ENCODE measurements around the gene CIITA. TPM values are rescaled to one million over a fixed set of nuclear protein-coding genes. Genes with fewer than 3 reads are reported as not detected.

CIITA gene
- total and polyA plus RNA-seq, 10 of the 15 experiments (the other 5 are each of a cell fraction or from before 2014, with no cell fraction given): 11.5 to 145 (median 49.7) TPM

DNA sequence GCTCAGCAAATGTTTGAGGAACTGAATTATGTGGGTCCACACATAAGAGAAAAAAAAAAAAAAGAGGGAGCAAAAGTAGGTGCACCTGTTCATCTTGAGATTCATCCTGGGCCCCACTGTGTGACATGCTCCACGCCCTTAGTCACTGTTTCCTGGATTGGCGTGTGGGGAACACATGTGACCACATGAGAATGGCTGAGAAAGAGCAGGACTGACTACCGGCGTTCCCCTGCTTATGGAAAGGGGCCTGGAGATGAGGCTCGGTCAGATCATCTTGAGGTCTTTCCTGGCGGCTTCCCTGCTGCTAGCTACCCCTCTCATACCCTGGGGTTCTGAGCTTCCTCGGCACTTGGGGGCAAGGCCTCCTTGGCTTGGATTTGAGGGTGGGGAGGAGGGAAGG lies 61.3 kb downstream of the CIITA start (continued):
- TF ChIP-seq, protein P1, sequence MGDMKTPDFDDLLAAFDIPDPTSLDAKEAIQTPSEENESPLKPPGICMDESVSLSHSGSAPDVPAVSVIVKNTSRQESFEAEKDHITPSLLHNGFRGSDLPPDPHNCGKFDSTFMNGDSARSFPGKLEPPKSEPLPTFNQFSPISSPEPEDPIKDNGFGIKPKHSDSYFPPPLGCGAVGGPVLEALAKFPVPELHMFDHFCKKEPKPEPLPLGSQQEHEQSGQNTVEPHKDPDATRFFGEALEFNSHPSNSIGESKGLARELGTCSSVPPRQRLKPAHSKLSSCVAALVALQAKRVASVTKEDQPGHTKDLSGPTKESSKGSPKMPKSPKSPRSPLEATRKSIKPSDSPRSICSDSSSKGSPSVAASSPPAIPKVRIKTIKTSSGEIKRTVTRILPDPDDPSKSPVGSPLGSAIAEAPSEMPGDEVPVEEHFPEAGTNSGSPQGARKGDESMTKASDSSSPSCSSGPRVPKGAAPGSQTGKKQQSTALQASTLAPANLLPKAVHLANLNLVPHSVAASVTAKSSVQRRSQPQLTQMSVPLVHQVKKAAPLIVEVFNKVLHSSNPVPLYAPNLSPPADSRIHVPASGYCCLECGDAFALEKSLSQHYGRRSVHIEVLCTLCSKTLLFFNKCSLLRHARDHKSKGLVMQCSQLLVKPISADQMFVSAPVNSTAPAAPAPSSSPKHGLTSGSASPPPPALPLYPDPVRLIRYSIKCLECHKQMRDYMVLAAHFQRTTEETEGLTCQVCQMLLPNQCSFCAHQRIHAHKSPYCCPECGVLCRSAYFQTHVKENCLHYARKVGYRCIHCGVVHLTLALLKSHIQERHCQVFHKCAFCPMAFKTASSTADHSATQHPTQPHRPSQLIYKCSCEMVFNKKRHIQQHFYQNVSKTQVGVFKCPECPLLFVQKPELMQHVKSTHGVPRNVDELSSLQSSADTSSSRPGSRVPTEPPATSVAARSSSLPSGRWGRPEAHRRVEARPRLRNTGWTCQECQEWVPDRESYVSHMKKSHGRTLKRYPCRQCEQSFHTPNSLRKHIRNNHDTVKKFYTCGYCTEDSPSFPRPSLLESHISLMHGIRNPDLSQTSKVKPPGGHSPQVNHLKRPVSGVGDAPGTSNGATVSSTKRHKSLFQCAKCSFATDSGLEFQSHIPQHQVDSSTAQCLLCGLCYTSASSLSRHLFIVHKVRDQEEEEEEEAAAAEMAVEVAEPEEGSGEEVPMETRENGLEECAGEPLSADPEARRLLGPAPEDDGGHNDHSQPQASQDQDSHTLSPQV (IDR thresholded peaks at IDR 0.05): no peak
- TF ChIP-seq SREBF1 (IDR thresholded peaks at IDR 0.05; ENCODE audit: low read length): no peak
- no peak for TF ChIP-seq GABPA (IDR thresholded peaks at IDR 0.05; ENCODE audit: low read depth)
- TF ChIP-seq, protein P2, sequence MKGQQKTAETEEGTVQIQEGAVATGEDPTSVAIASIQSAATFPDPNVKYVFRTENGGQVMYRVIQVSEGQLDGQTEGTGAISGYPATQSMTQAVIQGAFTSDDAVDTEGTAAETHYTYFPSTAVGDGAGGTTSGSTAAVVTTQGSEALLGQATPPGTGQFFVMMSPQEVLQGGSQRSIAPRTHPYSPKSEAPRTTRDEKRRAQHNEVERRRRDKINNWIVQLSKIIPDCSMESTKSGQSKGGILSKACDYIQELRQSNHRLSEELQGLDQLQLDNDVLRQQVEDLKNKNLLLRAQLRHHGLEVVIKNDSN (IDR thresholded peaks at IDR 0.05; ENCODE audit: borderline replicate concordance, extremely low read length, insufficient read depth, low read depth, low read length): peak; percentile 42
- peak; percentile 56; the same call in 1 of the 2 replicates for TF ChIP-seq POLR2A (IDR thresholded peaks at IDR 0.05; ENCODE audit: low read depth, low read length)
- TF ChIP-seq RUNX3 (IDR thresholded peaks at IDR 0.05; ENCODE audit: low read length): peak; percentile 58
- TF ChIP-seq PAX5 (IDR thresholded peaks at IDR 0.05; ENCODE audit: borderline replicate concordance, low read depth, low read length): no peak
- TF ChIP-seq CBX3 (IDR thresholded peaks at IDR 0.05; ENCODE audit: borderline replicate concordance, low read depth): no peak
- no peak for TF ChIP-seq TCF7 (IDR thresholded peaks at IDR 0.05; ENCODE audit: borderline replicate concordance)
- TF ChIP-seq, protein P3, sequence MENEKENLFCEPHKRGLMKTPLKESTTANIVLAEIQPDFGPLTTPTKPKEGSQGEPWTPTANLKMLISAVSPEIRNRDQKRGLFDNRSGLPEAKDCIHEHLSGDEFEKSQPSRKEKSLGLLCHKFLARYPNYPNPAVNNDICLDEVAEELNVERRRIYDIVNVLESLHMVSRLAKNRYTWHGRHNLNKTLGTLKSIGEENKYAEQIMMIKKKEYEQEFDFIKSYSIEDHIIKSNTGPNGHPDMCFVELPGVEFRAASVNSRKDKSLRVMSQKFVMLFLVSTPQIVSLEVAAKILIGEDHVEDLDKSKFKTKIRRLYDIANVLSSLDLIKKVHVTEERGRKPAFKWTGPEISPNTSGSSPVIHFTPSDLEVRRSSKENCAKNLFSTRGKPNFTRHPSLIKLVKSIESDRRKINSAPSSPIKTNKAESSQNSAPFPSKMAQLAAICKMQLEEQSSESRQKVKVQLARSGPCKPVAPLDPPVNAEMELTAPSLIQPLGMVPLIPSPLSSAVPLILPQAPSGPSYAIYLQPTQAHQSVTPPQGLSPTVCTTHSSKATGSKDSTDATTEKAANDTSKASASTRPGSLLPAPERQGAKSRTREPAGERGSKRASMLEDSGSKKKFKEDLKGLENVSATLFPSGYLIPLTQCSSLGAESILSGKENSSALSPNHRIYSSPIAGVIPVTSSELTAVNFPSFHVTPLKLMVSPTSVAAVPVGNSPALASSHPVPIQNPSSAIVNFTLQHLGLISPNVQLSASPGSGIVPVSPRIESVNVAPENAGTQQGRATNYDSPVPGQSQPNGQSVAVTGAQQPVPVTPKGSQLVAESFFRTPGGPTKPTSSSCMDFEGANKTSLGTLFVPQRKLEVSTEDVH (IDR thresholded peaks at IDR 0.05; ENCODE audit: low read depth, partially characterized antibody): peak; percentile 17
- TF ChIP-seq FOS (IDR thresholded peaks at IDR 0.05; ENCODE audit: borderline replicate concordance, extremely low read depth, insufficient read length): no peak
